ENCODE results near the gene PPFIA2.

PPFIA2 gene

DNA sequence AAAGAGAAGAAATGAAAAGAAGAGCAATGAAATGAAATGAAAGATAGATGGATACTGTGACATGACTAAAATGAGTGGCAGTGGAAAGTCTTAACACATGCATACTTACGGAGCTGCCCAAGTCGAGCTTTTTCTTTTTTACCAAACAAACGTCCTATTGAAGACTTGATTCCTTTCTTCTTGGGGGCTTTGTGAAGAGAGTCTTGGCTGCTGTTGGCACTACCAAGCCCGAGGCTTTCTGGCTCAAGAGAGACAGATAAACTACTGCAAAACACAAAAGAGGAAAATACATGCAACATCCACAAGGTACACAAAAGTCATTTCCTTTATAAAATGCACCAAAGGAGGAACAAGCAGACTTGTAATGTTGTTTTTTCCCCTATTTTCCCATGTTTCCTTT, 420.1 kb downstream of the PPFIA2 start:
- DNase-seq = no peak
- H3K27me3 ChIP-seq (replicated peaks; ENCODE audit: control insufficient read depth, insufficient read depth, low read length, poor library complexity, severe bottlenecking) = no peaks in the 10 kb centered on the region
- no peak overlapping the region for H3K27ac ChIP-seq (ENCODE audit: insufficient read depth, low read length, poor library complexity, severe bottlenecking)

GRCh38 chr12:81337886-81338285, 421.3 kb downstream of the PPFIA2 start:
- no peak overlapping the region for H3K27ac ChIP-seq (ENCODE audit: insufficient read depth, low read length, poor library complexity, severe bottlenecking)
- H3K36me3 ChIP-seq (ENCODE audit: control insufficient read depth, insufficient read depth, low read length) = no peaks in the 10 kb centered on the region
- H3K27me3 ChIP-seq (replicated peaks; ENCODE audit: control insufficient read depth, insufficient read depth, low read length, poor library complexity, severe bottlenecking) = no peaks in the 10 kb centered on the region
- H3K9me3 ChIP-seq (ENCODE audit: control insufficient read depth, low read length) = no peaks in the 10 kb centered on the region
- no peaks in the 10 kb centered on the region for H3K4me1 ChIP-seq (ENCODE audit: control insufficient read depth, insufficient read depth, low read length, poor library complexity, severe bottlenecking)
- no peak overlapping the region for H3K4me3 ChIP-seq (ENCODE audit: insufficient read depth, low read depth, low read length, poor library complexity, severe bottlenecking)
- DNase-seq = no peak

More for the DNA sequence above, 420.1 kb downstream of the PPFIA2 start:
- Histone ChIP-seq H3K36me3 (ENCODE audit: control insufficient read depth, insufficient read depth, low read length) (no peaks in the 10 kb centered on the region), H3K9me3 (ENCODE audit: control insufficient read depth, low read length) (no peaks in the 10 kb centered on the region), H3K4me3 (ENCODE audit: insufficient read depth, low read depth, low read length, poor library complexity, severe bottlenecking) (no peak overlapping the region), H3K4me1 (ENCODE audit: control insufficient read depth, insufficient read depth, low read length, poor library complexity, severe bottlenecking) (no peaks in the 10 kb centered on the region)

DNA sequence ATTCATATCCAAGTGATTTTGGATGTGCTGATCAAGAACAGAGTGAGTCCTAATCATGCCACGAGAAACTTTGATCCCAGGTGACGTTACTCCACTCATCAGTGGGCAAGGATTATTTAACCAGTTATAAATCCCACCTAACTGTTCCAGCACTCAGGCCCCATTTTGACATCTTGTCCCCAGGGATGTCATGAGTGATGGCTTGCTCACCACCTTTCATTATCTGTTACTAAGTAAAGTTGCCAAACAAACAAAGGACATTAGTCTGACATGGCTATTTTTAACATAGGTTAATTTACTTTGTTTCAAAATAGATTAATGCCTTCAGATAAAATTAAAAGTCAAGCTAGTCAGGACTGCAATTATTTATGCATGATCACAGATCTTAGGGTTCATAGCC, 425.3 kb downstream of the PPFIA2 start:
- H3K9me3 ChIP-seq (ENCODE audit: control insufficient read depth, low read length) = no peaks in the 10 kb centered on the region
- H3K27ac ChIP-seq (ENCODE audit: insufficient read depth, low read length, poor library complexity, severe bottlenecking) = no peak overlapping the region
- no peak for DNase-seq
- no peaks in the 10 kb centered on the region for H3K4me1 ChIP-seq (ENCODE audit: control insufficient read depth, insufficient read depth, low read length, poor library complexity, severe bottlenecking)
- no peaks in the 10 kb centered on the region for H3K27me3 ChIP-seq (replicated peaks; ENCODE audit: control insufficient read depth, insufficient read depth, low read length, poor library complexity, severe bottlenecking)
- H3K4me3 ChIP-seq (ENCODE audit: insufficient read depth, low read depth, low read length, poor library complexity, severe bottlenecking) = no peak overlapping the region
- no peaks in the 10 kb centered on the region for H3K36me3 ChIP-seq (ENCODE audit: control insufficient read depth, insufficient read depth, low read length)

- no peak overlapping the region for H3K27ac ChIP-seq (ENCODE audit: insufficient read depth, low read length, poor library complexity, severe bottlenecking)
- H3K4me1 ChIP-seq (ENCODE audit: control insufficient read depth, insufficient read depth, low read length, poor library complexity, severe bottlenecking) = no peaks in the 10 kb centered on the region
- H3K9me3 ChIP-seq (ENCODE audit: control insufficient read depth, low read length) = no peaks in the 10 kb centered on the region
- no peak for DNase-seq
- no peaks in the 10 kb centered on the region for H3K27me3 ChIP-seq (replicated peaks; ENCODE audit: control insufficient read depth, insufficient read depth, low read length, poor library complexity, severe bottlenecking)
- no peaks in the 10 kb centered on the region for H3K36me3 ChIP-seq (ENCODE audit: control insufficient read depth, insufficient read depth, low read length)
- H3K4me3 ChIP-seq (ENCODE audit: insufficient read depth, low read depth, low read length, poor library complexity, severe bottlenecking) = no peak overlapping the region
Measured at GRCh38 chr12:81332054-81332453, 427.1 kb downstream of the PPFIA2 start.

DNA sequence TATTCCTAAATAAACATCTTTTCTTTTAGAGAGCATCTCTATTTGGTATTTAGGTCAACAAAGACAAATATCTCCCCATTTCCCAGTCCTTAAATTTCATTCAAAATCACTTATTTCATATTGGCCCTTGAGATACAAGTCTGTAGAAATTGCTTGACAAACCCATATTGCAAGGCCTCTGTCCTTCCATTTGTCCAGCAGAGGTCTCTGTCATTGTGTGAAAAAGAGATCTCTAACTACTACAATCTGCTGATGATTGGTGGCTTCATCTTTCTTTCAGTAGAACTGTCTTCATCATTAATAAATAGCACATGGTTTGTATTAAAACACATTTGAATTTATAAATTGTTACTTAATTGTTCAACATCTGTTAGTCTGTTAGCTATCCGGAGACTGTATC, 428.7 kb downstream of the PPFIA2 start:
- Histone ChIP-seq H3K27ac (ENCODE audit: insufficient read depth, low read length, poor library complexity, severe bottlenecking) (no peak overlapping the region), H3K9me3 (ENCODE audit: control insufficient read depth, low read length) (no peaks in the 10 kb centered on the region), H3K4me1 (ENCODE audit: control insufficient read depth, insufficient read depth, low read length, poor library complexity, severe bottlenecking) (no peaks in the 10 kb centered on the region), H3K27me3 (replicated peaks; ENCODE audit: control insufficient read depth, insufficient read depth, low read length, poor library complexity, severe bottlenecking) (no peaks in the 10 kb centered on the region), H3K4me3 (ENCODE audit: insufficient read depth, low read depth, low read length, poor library complexity, severe bottlenecking) (no peak overlapping the region), H3K36me3 (ENCODE audit: control insufficient read depth, insufficient read depth, low read length) (no peaks in the 10 kb centered on the region)
- no peak for DNase-seq

DNA sequence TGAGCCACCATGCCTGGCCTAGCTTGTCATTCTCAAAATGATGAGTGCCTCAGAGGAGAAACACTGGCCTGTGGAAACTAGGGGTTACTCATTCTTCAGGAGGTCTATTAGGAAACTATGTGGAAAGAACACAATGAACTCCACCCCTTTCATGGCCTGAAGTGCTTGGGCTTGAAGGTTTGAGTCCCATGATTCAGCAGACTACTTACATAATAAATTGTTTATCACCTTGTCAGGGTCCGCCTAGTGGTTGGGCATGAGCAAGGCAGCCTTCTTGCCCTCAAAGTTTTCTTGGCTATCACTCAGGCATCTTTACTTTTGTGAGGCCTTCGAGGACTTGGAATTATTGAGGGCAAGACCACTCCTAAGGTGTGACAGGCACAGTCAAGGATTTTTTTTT, 430.1 kb downstream of the PPFIA2 start:
- no peak for DNase-seq

GRCh38 chr12:81327425-81327824, 431.7 kb downstream of the PPFIA2 start:
- no peak for DNase-seq
- Histone ChIP-seq H3K27ac (ENCODE audit: insufficient read depth, low read length, poor library complexity, severe bottlenecking) (no peak overlapping the region), H3K36me3 (ENCODE audit: control insufficient read depth, insufficient read depth, low read length) (no peaks in the 10 kb centered on the region), H3K4me3 (ENCODE audit: insufficient read depth, low read depth, low read length, poor library complexity, severe bottlenecking) (no peak overlapping the region), H3K9me3 (ENCODE audit: control insufficient read depth, low read length) (no peaks in the 10 kb centered on the region), H3K4me1 (ENCODE audit: control insufficient read depth, insufficient read depth, low read length, poor library complexity, severe bottlenecking) (no peaks in the 10 kb centered on the region), H3K27me3 (replicated peaks; ENCODE audit: control insufficient read depth, insufficient read depth, low read length, poor library complexity, severe bottlenecking) (no peaks in the 10 kb centered on the region)

More for the DNA sequence above, 430.1 kb downstream of the PPFIA2 start:
- H3K36me3 ChIP-seq (ENCODE audit: control insufficient read depth, insufficient read depth, low read length) = no peaks in the 10 kb centered on the region
- no peaks in the 10 kb centered on the region for H3K4me1 ChIP-seq (ENCODE audit: control insufficient read depth, insufficient read depth, low read length, poor library complexity, severe bottlenecking)
- no peak overlapping the region for H3K27ac ChIP-seq (ENCODE audit: insufficient read depth, low read length, poor library complexity, severe bottlenecking)
- no peak overlapping the region for H3K4me3 ChIP-seq (ENCODE audit: insufficient read depth, low read depth, low read length, poor library complexity, severe bottlenecking)
- no peaks in the 10 kb centered on the region for H3K27me3 ChIP-seq (replicated peaks; ENCODE audit: control insufficient read depth, insufficient read depth, low read length, poor library complexity, severe bottlenecking)
- H3K9me3 ChIP-seq (ENCODE audit: control insufficient read depth, low read length) = no peaks in the 10 kb centered on the region

DNA sequence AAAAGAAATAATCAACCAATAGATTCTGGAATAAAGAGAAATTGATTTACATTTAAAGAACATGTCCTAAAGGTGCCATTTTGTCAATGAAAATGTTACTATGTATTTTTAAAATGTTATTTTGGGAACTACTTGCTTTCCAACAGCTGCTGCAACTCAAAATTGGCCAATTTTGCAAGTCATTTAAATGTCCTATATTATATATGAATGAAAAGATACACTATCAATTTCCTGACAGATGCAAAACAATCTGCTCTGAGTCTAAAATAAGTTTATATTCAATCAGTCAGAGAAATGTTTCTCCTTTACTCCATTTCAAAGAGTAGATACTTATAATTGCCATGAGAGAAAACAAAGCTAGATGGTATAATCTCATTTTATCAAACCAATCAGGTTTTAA, 434.1 kb downstream of the PPFIA2 start:
- DNase-seq = no peak
- no peak overlapping the region for H3K4me3 ChIP-seq (ENCODE audit: insufficient read depth, low read depth, low read length, poor library complexity, severe bottlenecking)
- no peaks in the 10 kb centered on the region for H3K4me1 ChIP-seq (ENCODE audit: control insufficient read depth, insufficient read depth, low read length, poor library complexity, severe bottlenecking)
- no peaks in the 10 kb centered on the region for H3K36me3 ChIP-seq (ENCODE audit: control insufficient read depth, insufficient read depth, low read length)
- H3K27ac ChIP-seq (ENCODE audit: insufficient read depth, low read length, poor library complexity, severe bottlenecking) = no peak overlapping the region
- no peaks in the 10 kb centered on the region for H3K27me3 ChIP-seq (replicated peaks; ENCODE audit: control insufficient read depth, insufficient read depth, low read length, poor library complexity, severe bottlenecking)
- no peaks in the 10 kb centered on the region for H3K9me3 ChIP-seq (ENCODE audit: control insufficient read depth, low read length)

- Histone ChIP-seq H3K4me1 (ENCODE audit: control insufficient read depth, insufficient read depth, low read length, poor library complexity, severe bottlenecking) (no peaks in the 10 kb centered on the region), H3K4me3 (ENCODE audit: insufficient read depth, low read depth, low read length, poor library complexity, severe bottlenecking) (no peak overlapping the region), H3K27me3 (replicated peaks; ENCODE audit: control insufficient read depth, insufficient read depth, low read length, poor library complexity, severe bottlenecking) (no peaks in the 10 kb centered on the region), H3K27ac (ENCODE audit: insufficient read depth, low read length, poor library complexity, severe bottlenecking) (no peak overlapping the region), H3K36me3 (ENCODE audit: control insufficient read depth, insufficient read depth, low read length) (no peaks in the 10 kb centered on the region), H3K9me3 (ENCODE audit: control insufficient read depth, low read length) (no peaks in the 10 kb centered on the region)
- no peak for DNase-seq
Measured at GRCh38 chr12:81314903-81315531, 444.1 kb downstream of the PPFIA2 start.

GRCh38 chr12:81303935-81304334, 455.2 kb downstream of the PPFIA2 start:
- no peaks in the 10 kb centered on the region for H3K9me3 ChIP-seq (ENCODE audit: control insufficient read depth, low read length)
- DNase-seq = no peak
- no peak overlapping the region for H3K4me3 ChIP-seq (ENCODE audit: insufficient read depth, low read depth, low read length, poor library complexity, severe bottlenecking)
- H3K27ac ChIP-seq (ENCODE audit: insufficient read depth, low read length, poor library complexity, severe bottlenecking) = no peak overlapping the region
- no peaks in the 10 kb centered on the region for H3K36me3 ChIP-seq (ENCODE audit: control insufficient read depth, insufficient read depth, low read length)
- H3K27me3 ChIP-seq (replicated peaks; ENCODE audit: control insufficient read depth, insufficient read depth, low read length, poor library complexity, severe bottlenecking) = no peaks in the 10 kb centered on the region
- H3K4me1 ChIP-seq (ENCODE audit: control insufficient read depth, insufficient read depth, low read length, poor library complexity, severe bottlenecking) = no peaks in the 10 kb centered on the region

Data from effector memory CD4-positive, alpha-beta T cell (primary cell).